Posterior vena cava (tissue), 2 donors: ENCODE results near the gene CAMK1G. TPM values are rescaled to one million over a fixed set of nuclear protein-coding genes. Genes with fewer than 3 reads are reported as not detected.
A peak's percentile ranks its signal among the peaks of the same experiment; 100 is the strongest.

ENCODE experiments used
- DNase-seq: peaks from one replicate; pipeline ENCODE4 v3.0.0-alpha.2; 2020; ENCODE audit warnings: low spot score
- intact Hi-C, 2 donors: fragments of 100-400 bp; cut with DNase I; formaldehyde crosslinking; loops; one replicate each; pipeline versions ENCODE4 v1.14.1 to v1.14.2; 2022 to 2023
- microRNA-seq, 2 donors: library from miRNA; unstranded; fragments of <30 nt; microRNA quantifications; one replicate each; pipeline ENCODE4 v1.2.0, GENCODE V29; 2020 to 2021; ENCODE audit warnings: borderline microRNAs expressed in 2 of 2
- total RNA-seq, 2 donors: library from RNA; stranded (reverse); fragmentation: NEBNext Ultra II Directional; extraction: Animal tissue kit (Norgen Biotek cat#: 25700); gene quantifications; one replicate each; pipeline ENCODE4 v1.2.1, GENCODE V29; 2021
- donor health status: DM: yes; HTN: yes; CAD: no.
- donor health status: DM: yes; HTN: yes; CAD: no.

The CAMK1G gene
- total RNA-seq, 2 donors from 2014 or later: not detected

GRCh38 chr1:209650454-209650853 lies 66.9 kb downstream of the CAMK1G start:
- DNase-seq: no peak
- intact Hi-C loops: no loop called here

DNA sequence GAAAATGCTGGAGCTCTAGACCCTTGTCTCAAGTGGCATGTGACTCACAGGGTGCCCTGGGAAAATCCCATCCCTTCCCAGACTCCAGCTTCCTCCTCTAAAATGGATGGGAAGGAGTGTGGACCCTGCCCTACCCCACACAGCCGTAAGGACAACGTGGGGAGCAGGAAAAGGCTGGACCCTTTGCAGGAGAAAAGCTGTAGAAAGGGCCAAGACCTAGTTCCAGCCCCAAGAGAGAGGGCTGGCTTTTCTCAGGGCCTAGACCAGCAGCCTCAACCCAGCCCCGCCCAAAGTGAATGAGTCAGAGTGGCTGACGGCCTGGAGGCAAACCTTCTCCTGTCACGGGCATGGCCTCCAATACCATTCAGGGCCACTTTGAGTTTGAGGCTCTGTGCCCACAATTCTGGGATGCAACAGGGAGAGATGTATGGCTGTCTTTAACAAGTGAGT lies 67.6 kb downstream of the CAMK1G start:
- intact Hi-C loops: no loop called here
- peak; percentile 91 for DNase-seq

- no peak for DNase-seq
- intact Hi-C loops: no loop called here
Measured at GRCh38 chr1:209652121-209652735, 68.7 kb downstream of the CAMK1G start, which contains the start of gene LAMB3. TSS of gene LAMB3 (minus strand) at chr1:209652425. CDS start at chr1:209650944, 1,481 bp downstream.

DNA sequence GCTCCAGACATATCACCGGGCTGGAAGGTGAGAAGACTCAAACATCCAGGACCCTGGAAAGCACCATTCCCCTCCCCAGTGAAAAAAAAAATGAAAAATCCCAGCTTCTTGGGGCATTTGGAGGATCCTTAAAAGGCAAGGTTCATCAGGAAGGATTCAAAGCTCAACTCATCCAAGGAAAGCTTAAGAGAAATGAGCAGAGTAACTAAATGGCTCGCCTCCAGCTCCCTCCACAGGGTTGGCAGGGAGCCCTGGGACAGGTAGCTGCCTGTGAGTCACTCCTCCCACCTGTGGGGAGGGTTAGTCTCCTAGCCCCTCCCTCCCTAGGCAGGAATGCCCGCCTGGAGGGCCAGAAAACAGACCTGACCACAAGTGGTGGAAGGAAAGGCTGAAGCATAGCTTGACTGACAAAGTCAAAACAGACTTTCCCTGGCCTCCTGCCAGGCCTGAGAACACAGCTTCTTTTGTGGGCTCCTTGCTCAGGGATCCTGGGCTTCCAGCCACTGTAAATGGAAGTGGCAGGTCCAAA lies 69.4 kb downstream of the CAMK1G start:
- intact Hi-C loops: no loop called here
- no peak for DNase-seq

- no peak for DNase-seq
- intact Hi-C loops: no loop called here
Measured at GRCh38 chr1:209653915-209654351, 70.4 kb downstream of the CAMK1G start.

DNA sequence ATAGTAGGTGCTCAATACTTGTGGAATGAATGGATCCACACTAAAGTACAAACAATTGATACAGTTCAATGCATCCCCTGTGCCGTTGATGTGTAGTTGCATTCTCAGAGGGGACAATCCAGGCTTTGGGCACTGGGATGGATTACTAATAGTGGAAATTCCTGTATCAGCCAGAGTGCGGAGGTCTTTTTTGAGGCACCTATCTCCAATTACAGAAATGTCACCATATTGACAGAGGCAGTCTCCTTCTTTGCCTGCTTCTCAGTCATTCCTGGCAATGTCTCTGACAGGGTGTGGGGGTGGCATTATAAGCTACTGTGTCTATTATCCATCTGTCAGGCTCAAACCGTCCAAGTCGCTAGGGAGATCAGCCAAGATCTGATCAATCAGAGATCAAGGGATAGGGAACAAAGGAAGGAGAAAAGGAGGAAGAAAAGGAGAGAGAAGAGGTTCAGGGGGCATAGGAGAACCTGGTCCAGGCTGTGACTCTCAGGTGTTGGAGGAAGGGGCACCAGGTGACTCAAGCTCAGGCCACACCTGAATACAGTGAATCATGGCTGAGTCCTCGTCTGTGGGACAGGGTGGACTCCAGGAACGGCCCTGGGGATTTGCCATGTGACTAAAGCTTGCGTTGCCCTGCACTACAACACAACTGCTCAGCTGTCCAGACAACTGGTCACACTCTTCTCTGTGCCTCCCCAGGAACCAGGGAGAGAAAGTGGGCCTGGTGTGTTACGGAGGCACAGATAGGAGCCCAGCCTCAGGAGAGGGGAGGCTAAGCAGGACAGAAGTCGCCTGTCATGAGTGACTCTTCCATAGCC lies 72.1 kb downstream of the CAMK1G start:
- intact Hi-C loops: no loop called here
- DNase-seq: no peak

DNA sequence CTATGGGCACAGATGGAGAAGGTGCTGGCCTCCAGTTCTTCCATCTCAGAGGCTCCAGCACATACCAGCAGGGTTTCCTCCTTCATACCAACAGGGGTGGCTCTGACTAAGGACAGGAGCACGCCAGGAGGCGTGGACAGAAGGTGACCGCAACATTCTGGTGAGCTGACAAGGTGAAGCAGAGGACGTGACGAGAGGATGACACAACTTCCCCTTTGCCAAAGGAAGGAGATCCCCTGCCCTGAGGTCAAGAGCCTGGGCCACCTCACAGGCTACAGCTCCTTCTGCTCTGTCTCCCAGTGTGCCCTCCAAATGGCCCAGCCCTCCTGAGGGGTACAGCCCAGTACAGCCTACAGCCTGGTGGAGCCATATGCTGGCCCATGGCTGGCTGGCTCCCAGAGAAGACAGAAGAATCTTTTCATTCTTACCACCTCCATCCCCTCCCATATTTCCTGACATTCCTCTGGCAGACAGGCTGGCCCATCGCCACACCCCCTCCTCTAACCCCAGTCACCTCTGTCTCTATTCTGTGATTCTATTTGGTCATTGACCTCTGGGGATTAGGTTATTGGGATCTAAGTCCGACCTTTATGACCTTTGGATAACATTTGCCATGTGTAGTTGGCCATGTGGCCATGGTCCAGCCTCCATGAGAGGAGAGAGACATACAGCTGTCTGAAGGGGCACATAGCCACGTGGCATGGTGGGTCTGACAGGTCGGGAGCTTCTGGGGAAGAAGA lies 73.8 kb downstream of the CAMK1G start:
- intact Hi-C loops: no loop called here
- DNase-seq: no peak

DNA sequence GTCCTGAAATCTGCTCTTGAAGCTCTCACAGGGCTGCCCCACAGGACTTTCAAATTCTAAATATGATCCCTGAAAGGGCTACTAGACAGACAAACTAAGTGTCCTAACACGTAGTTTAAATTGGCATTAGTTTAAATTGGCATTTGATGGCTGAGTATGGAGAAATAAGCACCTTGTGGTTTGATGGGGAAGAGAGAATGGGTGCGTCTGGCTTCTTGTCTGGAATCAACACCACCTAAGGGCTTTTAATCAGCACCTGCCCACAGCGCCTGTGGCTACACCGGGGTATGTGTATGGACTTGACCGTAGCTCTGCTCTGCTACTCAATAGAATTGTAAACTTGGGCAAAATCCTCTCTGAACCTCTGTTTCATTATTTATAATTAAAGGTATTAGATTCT lies 74.4 kb downstream of the CAMK1G start:
- DNase-seq: no peak
- intact Hi-C loops: no loop called here

DNA sequence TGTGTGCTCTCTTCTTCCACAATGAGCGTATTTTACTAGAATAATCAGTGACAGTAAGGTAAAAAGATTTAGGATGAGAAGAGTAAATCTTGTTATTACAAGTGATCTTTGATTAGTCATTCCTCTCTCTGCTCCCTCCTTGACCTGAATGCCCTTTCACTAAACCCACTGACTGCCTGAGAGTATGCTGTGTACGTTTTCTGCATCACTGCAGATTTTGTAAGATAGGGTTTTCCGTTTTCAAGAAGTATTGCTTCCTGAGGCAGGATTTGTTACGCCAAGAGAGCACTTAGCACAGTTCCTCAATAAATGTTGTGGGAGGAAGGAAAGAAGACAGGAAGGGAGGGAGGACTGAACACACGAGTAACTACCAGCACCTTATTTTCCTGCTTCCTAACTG lies 76.4 kb downstream of the CAMK1G start:
- intact Hi-C loops: no loop called here

DNA sequence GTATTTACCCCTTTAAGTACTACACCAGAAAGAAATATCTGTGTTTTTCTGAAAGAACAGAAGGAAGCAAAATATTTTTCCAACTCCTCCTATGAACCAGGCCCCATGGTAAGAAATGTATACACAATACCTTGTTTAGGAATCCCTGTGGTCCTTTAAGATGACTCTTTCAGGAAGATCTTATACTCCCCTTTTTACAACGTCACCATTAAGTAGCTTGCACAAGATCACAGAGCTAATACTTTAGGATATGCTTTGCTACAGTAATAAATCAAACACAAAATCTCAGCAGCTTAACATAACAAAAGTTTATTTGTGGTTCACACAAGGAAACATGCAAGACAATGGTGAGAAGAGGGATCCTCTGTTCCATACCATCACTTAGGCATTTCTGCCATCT lies 77.6 kb downstream of the CAMK1G start:
- intact Hi-C loops: no loop called here
- no peak for DNase-seq

More for the DNA sequence above, 76.4 kb downstream of the CAMK1G start:
- DNase-seq: no peak

GRCh38 chr1:209662879-209663327 lies 79.4 kb downstream of the CAMK1G start:
- no peak for DNase-seq
- intact Hi-C loops: no loop called here

Small RNA genes lying within 50 kb of the gene (microRNA-seq; reads per million reads assigned to microRNA genes)
- gene MIR4260: 0 reads per million in 2 donors

Other genes starting within 250 kb of the CAMK1G start
- 1 to 10 TPM; 1.5 TPM for gene LAMB3, start 68.7 kb downstream of the CAMK1G start, total RNA-seq
- 10 to 100 TPM; 12.5 to 35.0 TPM for gene G0S2, start 91.7 kb downstream of the CAMK1G start, total RNA-seq
- gene HSD11B1, start 121.1 kb downstream of the CAMK1G start, total RNA-seq: 10 to 100 TPM; 14.8 to 17.2 TPM
- 1 to 10 TPM; 2.8 to 3.1 TPM for gene TRAF3IP3, start 172.3 kb downstream of the CAMK1G start, total RNA-seq
- 1 to 10 TPM; 1.1 to 1.3 TPM for gene C1orf74, start 200.8 kb downstream of the CAMK1G start, total RNA-seq
- gene IRF6, start 222.4 kb downstream of the CAMK1G start, total RNA-seq: 1 to 10 TPM; 1.8 to 2.7 TPM
- 10 to 100 TPM in 1 of 2 donors, 1 to 10 TPM in 1; 6.4 to 19.1 TPM for gene UTP25, start 244.3 kb downstream of the CAMK1G start, total RNA-seq